Germinal center (tissue), 1 donor: ENCODE data around the gene TBC1D24.

Source experiments
- DNase-seq: peaks from one replicate; pipeline ENCODE4 v3.0.0; 2012; ENCODE audit warnings: mixed read lengths, low spot score

The TBC1D24 gene

GRCh38 chr16:2499454-2499853 lies 24.5 kb downstream of the TBC1D24 start:
- DNase-seq = no peak

GRCh38 chr16:2499890-2500429 lies 25.0 kb downstream of the TBC1D24 start:
- DNase-seq = no peak

- DNase-seq = no peak
Measured at GRCh38 chr16:2500430-2500917, 25.5 kb downstream of the TBC1D24 start.

GRCh38 chr16:2500918-2501750 lies 26.2 kb downstream of the TBC1D24 start:
- DNase-seq = peak; percentile 82

- no peak for DNase-seq
Measured at GRCh38 chr16:2501946-2502895, 27.3 kb downstream of the TBC1D24 start.

GRCh38 chr16:2505695-2506094 lies 30.8 kb downstream of the TBC1D24 start:
- DNase-seq = no peak

GRCh38 chr16:2507052-2507659 lies 32.2 kb downstream of the TBC1D24 start:
- peak; percentile 82 for DNase-seq

- no peak for DNase-seq
Measured at GRCh38 chr16:2507665-2508064, 32.7 kb downstream of the TBC1D24 start.

GRCh38 chr16:2508722-2509400 lies 33.9 kb downstream of the TBC1D24 start:
- no peak for DNase-seq

GRCh38 chr16:2511128-2511800 lies 36.3 kb downstream of the TBC1D24 start:
- DNase-seq = no peak

GRCh38 chr16:2511996-2512734 lies 37.2 kb downstream of the TBC1D24 start:
- no peak for DNase-seq

- DNase-seq = peak; percentile 59
Measured at GRCh38 chr16:2512735-2513404, 37.9 kb downstream of the TBC1D24 start.

GRCh38 chr16:2513405-2514332 lies 38.7 kb downstream of the TBC1D24 start, which contains the start of gene ATP6V0C:
ATP6V0C (plus strand) TSS chr16:2513952; CDS start chr16:2514104, 152 bp downstream.
- peak; percentile 96 for DNase-seq

- peak; percentile 43 for DNase-seq
Measured at GRCh38 chr16:2514333-2515179, 39.6 kb downstream of the TBC1D24 start.

GRCh38 chr16:2515180-2515851 lies 40.4 kb downstream of the TBC1D24 start:
- DNase-seq = no peak

- no peak for DNase-seq
Measured at GRCh38 chr16:2516391-2517240, 41.7 kb downstream of the TBC1D24 start.
